GM23248 (cell line): ENCODE data around the gene NFIA.

ENCODE experiments used
- EZH2 ChIP-seq: fragments of 200-600 bp; sonication (generic); IDR thresholded peaks from 2 replicates; pipeline ENCODE4 v1.6.1; 2018; ENCODE audit warnings: antibody characterized with exemption, mild to moderate bottlenecking; ENCODE audit not compliant: insufficient read depth, poor library complexity, severe bottlenecking
- EZH2phosphoT487 ChIP-seq: fragments of 200-600 bp; sonication (generic); IDR thresholded peaks from 2 replicates; pipeline ENCODE4 v1.6.1; 2018; ENCODE audit warnings: antibody characterized with exemption, moderate library complexity, mild to moderate bottlenecking, low read depth; ENCODE audit not compliant: insufficient read depth

- TF ChIP-seq EZH2phosphoT487 (no peak), EZH2 (no peak)
Measured at GRCh38 chr1:61046434-61046833, 35.9 kb upstream of the NFIA start.
